ENCODE results near the gene C1orf198. TPM values are rescaled to one million over a fixed set of nuclear protein-coding genes. Genes with fewer than 3 reads are reported as not detected.

The C1orf198 gene
- total and polyA plus RNA-seq, 4 donors, result 3.9 to 11.1 (median 10.4) TPM

GRCh38 chr1:230905733-230906132 lies 37.4 kb upstream of the C1orf198 start:
- H3K4me1 ChIP-seq (ENCODE audit: control insufficient read depth in 4 of 4, insufficient read depth in 4 of 4, low read length in 3 of 4), result peaks cover 0 to 3% (median 0%) of the 10 kb centered on the region in 4 donors
- no peaks in the 10 kb centered on the region for H3K27me3 ChIP-seq (ENCODE audit: control insufficient read depth in 4 of 4, insufficient read depth in 4 of 4, low read length in 3 of 4)
- TF ChIP-seq TAF1 (conservative IDR thresholded peaks at IDR 0.05) (no peak), NR2F2 (IDR thresholded peaks at IDR 0.05) (no peak), FOXA1 (IDR thresholded peaks at IDR 0.05) (no peak), CTCF (IDR thresholded peaks at IDR 0.05; ENCODE audit: low read depth, low read length, missing input control) (no peak), RXRA (IDR thresholded peaks at IDR 0.05) (no peak)
- H3K27ac ChIP-seq (ENCODE audit: low read depth in 1 of 2, low read length in 2 of 2), result no peak overlapping the region
- peaks cover 1 to 12% (median 7%) of the 10 kb centered on the region in 4 donors for H3K36me3 ChIP-seq (ENCODE audit: control insufficient read depth in 4 of 4, insufficient read depth in 3 of 4, low read depth in 1 of 4, low read length in 3 of 4)
- 91% methylated on average over 5 of the region's 5 CpGs for WGBS
- H3K9me3 ChIP-seq (ENCODE audit: control insufficient read depth in 4 of 4, low read length in 3 of 4), result no peaks in the 10 kb centered on the region
- no peak overlapping the region for H3K4me3 ChIP-seq (ENCODE audit: low read depth in 1 of 3, low read length in 3 of 3)
- DNase-seq (ENCODE audit: low spot score), result no peak
- no peak overlapping the region for H3K9ac ChIP-seq (ENCODE audit: low read depth in 1 of 2, low read length in 2 of 2)

DNA sequence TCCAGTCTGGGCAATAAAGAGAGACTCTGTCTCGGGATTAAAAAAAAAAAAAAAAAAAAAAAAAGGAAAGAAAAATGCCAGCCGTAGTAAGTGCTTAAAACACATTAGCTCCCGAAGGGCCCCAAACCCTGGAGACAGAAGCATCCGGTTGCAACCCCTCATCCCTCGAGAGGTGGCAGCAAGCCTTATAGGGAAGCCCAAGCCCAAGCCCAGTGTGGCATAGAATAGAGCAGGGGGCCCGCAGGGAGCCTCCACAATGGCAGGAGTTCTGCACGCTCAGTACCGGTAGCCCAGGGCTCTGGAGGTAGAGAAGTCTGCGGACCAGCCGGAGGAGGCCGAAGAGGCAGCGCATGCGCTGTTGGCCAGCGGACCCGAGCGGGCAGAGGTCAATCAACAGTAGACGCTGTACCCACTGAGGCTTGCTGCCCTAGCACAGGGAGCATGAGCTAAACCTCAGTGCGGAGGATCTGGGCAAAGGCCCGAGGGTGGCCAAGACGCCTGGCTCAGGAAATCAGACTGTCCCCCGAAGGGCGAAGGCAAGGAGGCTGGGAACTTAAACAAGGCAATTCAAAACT lies 34.1 kb upstream of the C1orf198 start:
- no peak for DNase-seq (ENCODE audit: low spot score)
- H3K36me3 ChIP-seq (ENCODE audit: control insufficient read depth in 4 of 4, insufficient read depth in 3 of 4, low read depth in 1 of 4, low read length in 3 of 4), result peaks cover 1 to 7% (median 4%) of the 10 kb centered on the region in 4 donors
- WGBS, result 97% methylated on average over 22 of the region's 22 CpGs
- TF ChIP-seq, protein P1, sequence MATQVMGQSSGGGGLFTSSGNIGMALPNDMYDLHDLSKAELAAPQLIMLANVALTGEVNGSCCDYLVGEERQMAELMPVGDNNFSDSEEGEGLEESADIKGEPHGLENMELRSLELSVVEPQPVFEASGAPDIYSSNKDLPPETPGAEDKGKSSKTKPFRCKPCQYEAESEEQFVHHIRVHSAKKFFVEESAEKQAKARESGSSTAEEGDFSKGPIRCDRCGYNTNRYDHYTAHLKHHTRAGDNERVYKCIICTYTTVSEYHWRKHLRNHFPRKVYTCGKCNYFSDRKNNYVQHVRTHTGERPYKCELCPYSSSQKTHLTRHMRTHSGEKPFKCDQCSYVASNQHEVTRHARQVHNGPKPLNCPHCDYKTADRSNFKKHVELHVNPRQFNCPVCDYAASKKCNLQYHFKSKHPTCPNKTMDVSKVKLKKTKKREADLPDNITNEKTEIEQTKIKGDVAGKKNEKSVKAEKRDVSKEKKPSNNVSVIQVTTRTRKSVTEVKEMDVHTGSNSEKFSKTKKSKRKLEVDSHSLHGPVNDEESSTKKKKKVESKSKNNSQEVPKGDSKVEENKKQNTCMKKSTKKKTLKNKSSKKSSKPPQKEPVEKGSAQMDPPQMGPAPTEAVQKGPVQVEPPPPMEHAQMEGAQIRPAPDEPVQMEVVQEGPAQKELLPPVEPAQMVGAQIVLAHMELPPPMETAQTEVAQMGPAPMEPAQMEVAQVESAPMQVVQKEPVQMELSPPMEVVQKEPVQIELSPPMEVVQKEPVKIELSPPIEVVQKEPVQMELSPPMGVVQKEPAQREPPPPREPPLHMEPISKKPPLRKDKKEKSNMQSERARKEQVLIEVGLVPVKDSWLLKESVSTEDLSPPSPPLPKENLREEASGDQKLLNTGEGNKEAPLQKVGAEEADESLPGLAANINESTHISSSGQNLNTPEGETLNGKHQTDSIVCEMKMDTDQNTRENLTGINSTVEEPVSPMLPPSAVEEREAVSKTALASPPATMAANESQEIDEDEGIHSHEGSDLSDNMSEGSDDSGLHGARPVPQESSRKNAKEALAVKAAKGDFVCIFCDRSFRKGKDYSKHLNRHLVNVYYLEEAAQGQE (IDR thresholded peaks at IDR 0.05), result no peak
- TF ChIP-seq FOXA2 (IDR thresholded peaks at IDR 0.05), result no peak
- TF ChIP-seq GABPA (IDR thresholded peaks at IDR 0.05 in 1 of 2, conservative IDR thresholded peaks at IDR 0.05 in 1 of 2), result no peak
- no peak for TF ChIP-seq CTCF (IDR thresholded peaks at IDR 0.05; ENCODE audit: low read depth, low read length, missing input control)
- TF ChIP-seq HNF4A (conservative IDR thresholded peaks at IDR 0.05), result no peak
- no peak for TF ChIP-seq TAF1 (conservative IDR thresholded peaks at IDR 0.05)
- no peak for TF ChIP-seq NR2F2 (IDR thresholded peaks at IDR 0.05)
- TF ChIP-seq, protein P2, sequence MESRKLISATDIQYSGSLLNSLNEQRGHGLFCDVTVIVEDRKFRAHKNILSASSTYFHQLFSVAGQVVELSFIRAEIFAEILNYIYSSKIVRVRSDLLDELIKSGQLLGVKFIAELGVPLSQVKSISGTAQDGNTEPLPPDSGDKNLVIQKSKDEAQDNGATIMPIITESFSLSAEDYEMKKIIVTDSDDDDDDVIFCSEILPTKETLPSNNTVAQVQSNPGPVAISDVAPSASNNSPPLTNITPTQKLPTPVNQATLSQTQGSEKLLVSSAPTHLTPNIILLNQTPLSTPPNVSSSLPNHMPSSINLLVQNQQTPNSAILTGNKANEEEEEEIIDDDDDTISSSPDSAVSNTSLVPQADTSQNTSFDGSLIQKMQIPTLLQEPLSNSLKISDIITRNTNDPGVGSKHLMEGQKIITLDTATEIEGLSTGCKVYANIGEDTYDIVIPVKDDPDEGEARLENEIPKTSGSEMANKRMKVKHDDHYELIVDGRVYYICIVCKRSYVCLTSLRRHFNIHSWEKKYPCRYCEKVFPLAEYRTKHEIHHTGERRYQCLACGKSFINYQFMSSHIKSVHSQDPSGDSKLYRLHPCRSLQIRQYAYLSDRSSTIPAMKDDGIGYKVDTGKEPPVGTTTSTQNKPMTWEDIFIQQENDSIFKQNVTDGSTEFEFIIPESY (IDR thresholded peaks at IDR 0.05), result no peak
- no peak for TF ChIP-seq HNF4G (IDR thresholded peaks at IDR 0.05)
- no peak overlapping the region for H3K4me3 ChIP-seq (ENCODE audit: low read depth in 1 of 3, low read length in 3 of 3)
- no peaks in the 10 kb centered on the region for H3K9me3 ChIP-seq (ENCODE audit: control insufficient read depth in 4 of 4, low read length in 3 of 4)
- no peak overlapping the region for H3K9ac ChIP-seq (ENCODE audit: low read depth in 1 of 2, low read length in 2 of 2)
- no peak overlapping the region for H3K27ac ChIP-seq (ENCODE audit: low read depth in 1 of 2, low read length in 2 of 2)
- no peaks in the 10 kb centered on the region for H3K27me3 ChIP-seq (ENCODE audit: control insufficient read depth in 4 of 4, insufficient read depth in 4 of 4, low read length in 3 of 4)
- H3K4me1 ChIP-seq (ENCODE audit: control insufficient read depth in 4 of 4, insufficient read depth in 4 of 4, low read length in 3 of 4), result peaks cover 0 to 3% (median 0%) of the 10 kb centered on the region in 4 donors
